K562 (cell line): ENCODE results near the gene C1QTNF5. TPM values are rescaled to one million over a fixed set of nuclear protein-coding genes. Genes with fewer than 3 reads are reported as not detected.

ENCODE experiments used
- E2F8 ChIP-seq: fragments of 450-650 bp; IDR thresholded peaks from 2 replicates; pipeline ENCODE4 v1.7.1; 2018; ENCODE audit warnings: mild to moderate bottlenecking, low read depth; ENCODE audit not compliant: partially characterized antibody
- FOXO4 ChIP-seq: fragments of 450-650 bp; formaldehyde crosslinking; IDR thresholded peaks from 2 replicates; pipeline ENCODE4 v1.4.0; 2020; ENCODE audit warnings: mild to moderate bottlenecking, moderate library complexity
- GABPA ChIP-seq: fragments of 200-800 bp; sonication (Bioruptor generic); conservative IDR thresholded peaks from 2 replicates; pipeline ENCODE4 v1.6.1; 2016; ENCODE audit warnings: low read depth, missing genetic modification characterization, missing compliant biosample characterization
- HDAC2 ChIP-seq: fragments of 450-650 bp; IDR thresholded peaks from 2 replicates; pipeline ENCODE4 v1.6.1; 2016; ENCODE audit warnings: mild to moderate bottlenecking
- NFRKB ChIP-seq: fragments of 450-650 bp; IDR thresholded peaks from 2 replicates; pipeline ENCODE4 v1.6.1; 2016; ENCODE audit warnings: low read depth
- PRMT5 ChIP-seq: sonication (generic); formaldehyde crosslinking; IDR thresholded peaks from 2 replicates; pipeline ENCODE4 v1.5.0; 2020; ENCODE audit warnings: missing genetic modification reagents
- PURB ChIP-seq: sonication (generic); formaldehyde crosslinking; IDR thresholded peaks from 2 replicates; pipeline ENCODE4 v1.9.0; 2021; ENCODE audit warnings: low read depth, mild to moderate bottlenecking, missing genetic modification reagents
- REST ChIP-seq, 2 experiments: fragments of 450-650 bp; formaldehyde crosslinking in 1 of 2; IDR thresholded peaks; 2 replicates each; pipeline versions ENCODE4 v1.4.0 to v1.6.1; 2014 to 2020; ENCODE audit warnings: mild to moderate bottlenecking in 2 of 2, borderline replicate concordance in 1 of 2, low read depth in 1 of 2
- THAP7 ChIP-seq: fragments of 250-450 bp; sonication (Bioruptor Pico); IDR thresholded peaks from 2 replicates; pipeline ENCODE4 v1.5.0; 2021
- THRA ChIP-seq: fragments of 450-650 bp; IDR thresholded peaks from 2 replicates; pipeline ENCODE4 v1.6.1; 2017; ENCODE audit warnings: mild to moderate bottlenecking, moderate library complexity
- ZNF143 ChIP-seq: sonication (generic); formaldehyde crosslinking; IDR thresholded peaks from 2 replicates; pipeline ENCODE4 v1.9.0; 2022; ENCODE audit warnings: mild to moderate bottlenecking, missing genetic modification reagents
- ZNF324 ChIP-seq: fragments of 250-450 bp; sonication (Bioruptor Pico); IDR thresholded peaks from 2 replicates; pipeline ENCODE4 v1.4.0; 2020; ENCODE audit warnings: mild to moderate bottlenecking
- polyA plus RNA-seq, 8 experiments: library from polyadenylated mRNA; depleted of rRNA in 4 of 8; stranded (reverse) in 5 of 8; unstranded in 3 of 8; fragments of >200 nt; fragmentation: Nextera tagmentation in 2 of 8; fragmentation: Illumina TruSeq in 1 of 8; extraction: Ambion mirVana in 2 of 8; extraction: Trizol in 1 of 8; gene quantifications; 2 replicates each; pipeline versions ENCODE4 v1.2.1 to v1.2.3, GENCODE V29; 2011 to 2014; ENCODE audit warnings: inconsistent platforms in 1 of 8, missing spikeins in 1 of 8
- total RNA-seq, 7 experiments: library from RNA; depleted of rRNA in 6 of 7; stranded (reverse); fragments of >200 nt in 6 of 7; fragmentation: Illumina TruSeq in 2 of 7; extraction: Trizol in 2 of 7; gene quantifications; 2 replicates each; pipeline versions ENCODE4 v1.2.1 to v1.2.3, GENCODE V29; 2011 to 2021; ENCODE audit warnings: low replicate concordance in 1 of 7

The C1QTNF5 gene
- total and polyA plus RNA-seq, 9 of the 15 experiments (the other 6 are each of a cell fraction or from before 2014, with no cell fraction given) = 0.07 to 0.76 (median 0.24) TPM; not detected in 1

GRCh38 chr11:119381181-119381988 lies 40.7 kb upstream of the C1QTNF5 start, which contains the start of gene USP2 (continued):
- TF ChIP-seq THAP7 (CRISPR knock-in tag) (no peak), PRMT5 (no peak), PURB (CRISPR knock-in tag) (no peak), FOXO4 (no peak), GABPA (tag) (no peak), ZNF324 (no peak), REST (IDR thresholded peaks at IDR 0.05; ENCODE audit: borderline replicate concordance) (peak; percentile 81), REST (CRISPR knock-in tag; IDR thresholded peaks at IDR 0.05; ENCODE audit: low read depth) (no peak), NFRKB (no peak), HDAC2 (peak; percentile 98), E2F8 (peak; percentile 70), THRA (no peak), ZNF143 (CRISPR knock-in tag) (no peak)
